ENCODE results near the gene SH3BP5. TPM values are rescaled to one million over a fixed set of nuclear protein-coding genes. Genes with fewer than 3 reads are reported as not detected.
A peak's percentile ranks its signal among the peaks of the same experiment; 100 is the strongest.

Gene SH3BP5
- total and polyA plus RNA-seq, 2 experiments from 2014 or later, result 15.9 to 16.3 TPM

DNA sequence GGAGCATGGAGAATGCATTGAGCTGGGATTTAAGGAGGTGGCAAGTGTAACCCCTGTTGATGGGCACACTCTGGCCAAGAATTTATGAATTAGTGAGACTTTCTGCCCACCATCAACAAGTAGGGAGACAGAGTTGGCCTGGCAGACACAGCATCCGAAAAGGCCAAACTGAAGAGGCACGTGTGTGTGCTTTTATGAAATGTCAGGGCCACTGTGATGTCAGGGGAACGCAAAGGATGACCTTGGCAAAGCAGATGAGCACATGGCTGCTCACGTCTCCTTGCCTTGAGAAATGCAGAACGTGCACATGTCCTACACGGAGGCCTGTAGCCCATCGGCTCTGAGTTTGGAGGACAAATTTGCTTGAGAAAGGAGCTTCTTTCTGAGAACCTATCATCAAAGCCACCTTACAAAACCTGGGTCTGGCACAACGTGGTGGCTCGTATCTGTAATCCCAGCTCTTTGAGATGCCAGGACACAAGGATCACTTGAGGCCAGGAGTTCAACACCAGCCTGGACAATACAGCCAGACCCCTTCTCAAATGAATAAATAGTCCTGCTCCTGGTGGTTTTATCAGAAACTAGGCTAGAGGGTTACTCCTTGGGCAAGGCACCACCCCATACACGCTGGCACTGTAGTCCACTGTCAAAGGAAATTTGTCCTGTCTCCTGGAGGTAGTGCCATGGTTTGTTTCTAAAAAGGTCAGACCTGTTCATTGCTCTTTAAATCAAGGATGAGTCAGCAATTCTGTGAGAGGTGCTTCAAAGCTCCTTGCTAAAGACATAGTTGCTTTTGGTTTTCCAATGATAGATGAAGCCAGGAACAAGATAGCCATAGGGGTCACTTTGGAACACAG lies 941 bp upstream of the SH3BP5 start:
- H3K9me2 ChIP-seq (replicated peaks; ENCODE audit: insufficient read depth), result no peaks in the 10 kb centered on the region
- 93% methylated on average over 10 of the region's 10 CpGs for whole genome bisulfite sequencing (ENCODE audit: low lambda C conversion rate, missing lambda C conversion rate)
- TF ChIP-seq EZH2 (IDR thresholded peaks at IDR 0.05; ENCODE audit: borderline replicate concordance) (no peak), EZH2phosphoT487 (IDR thresholded peaks at IDR 0.05; ENCODE audit: low read depth, severe bottlenecking, unreplicated experiment) (no peak), CTCF (IDR thresholded peaks at IDR 0.05; ENCODE audit: poor library complexity) (no peak)
- peak overlapping the region; percentile 44 for H3K27ac ChIP-seq
- peak overlapping the region; percentile 82 for H3K4me2 ChIP-seq
- no peak for DNase-seq (ENCODE audit: low spot score)
- no peaks in the 10 kb centered on the region for H3K36me3 ChIP-seq (replicated peaks; ENCODE audit: insufficient read depth, low read depth)
- H4K20me1 ChIP-seq (ENCODE audit: insufficient read depth, poor library complexity, severe bottlenecking), result no peaks in the 10 kb centered on the region
- no peak overlapping the region for H3K4me3 ChIP-seq
- no peaks in the 10 kb centered on the region for H3K9me3 ChIP-seq (ENCODE audit: low read depth)
- no peaks in the 10 kb centered on the region for H3K27me3 ChIP-seq
- peaks cover 22% of the 10 kb centered on the region for H3K79me2 ChIP-seq
- peaks cover 16% of the 10 kb centered on the region for H3K4me1 ChIP-seq (ENCODE audit: insufficient read depth)
- peak overlapping the region; percentile 87 for H2AFZ ChIP-seq

- Histone ChIP-seq H3K4me1 (ENCODE audit: insufficient read depth) (peaks cover 16% of the 10 kb centered on the region), H4K20me1 (ENCODE audit: insufficient read depth, poor library complexity, severe bottlenecking) (no peaks in the 10 kb centered on the region), H3K27ac (peak overlapping the region; percentile 68), H3K79me2 (peaks cover 34% of the 10 kb centered on the region), H2AFZ (peak overlapping the region; percentile 87), H3K9me3 (ENCODE audit: low read depth) (no peaks in the 10 kb centered on the region), H3K4me2 (peak overlapping the region; percentile 82), H3K4me3 (peak overlapping the region; percentile 98), H3K27me3 (no peaks in the 10 kb centered on the region), H3K36me3 (replicated peaks; ENCODE audit: insufficient read depth, low read depth) (no peaks in the 10 kb centered on the region), H3K9me2 (replicated peaks; ENCODE audit: insufficient read depth) (no peaks in the 10 kb centered on the region)
- no peak for DNase-seq (ENCODE audit: low spot score)
- 2% methylated on average over 36 of the region's 71 CpGs for WGBS (ENCODE audit: low lambda C conversion rate, missing lambda C conversion rate)
- TF ChIP-seq EZH2 (IDR thresholded peaks at IDR 0.05; ENCODE audit: borderline replicate concordance) (peak; percentile 8), CTCF (IDR thresholded peaks at IDR 0.05; ENCODE audit: poor library complexity) (no peak), EZH2phosphoT487 (IDR thresholded peaks at IDR 0.05; ENCODE audit: low read depth, severe bottlenecking, unreplicated experiment) (no peak)
Measured at GRCh38 chr3:15331606-15332404, 581 bp downstream of the SH3BP5 start.

GRCh38 chr3:15331072-15331605 lies 1.2 kb downstream of the SH3BP5 start:
- TF ChIP-seq EZH2phosphoT487 (IDR thresholded peaks at IDR 0.05; ENCODE audit: low read depth, severe bottlenecking, unreplicated experiment) (no peak), CTCF (IDR thresholded peaks at IDR 0.05; ENCODE audit: poor library complexity) (no peak), EZH2 (IDR thresholded peaks at IDR 0.05; ENCODE audit: borderline replicate concordance) (no peak)
- H4K20me1 ChIP-seq (ENCODE audit: insufficient read depth, poor library complexity, severe bottlenecking), result no peaks in the 10 kb centered on the region
- peaks cover 41% of the 10 kb centered on the region for H3K79me2 ChIP-seq
- H3K4me1 ChIP-seq (ENCODE audit: insufficient read depth), result peaks cover 21% of the 10 kb centered on the region
- H3K27me3 ChIP-seq, result no peaks in the 10 kb centered on the region
- H3K9me3 ChIP-seq (ENCODE audit: low read depth), result no peaks in the 10 kb centered on the region
- H3K4me3 ChIP-seq, result peak overlapping the region; percentile 98
- H2AFZ ChIP-seq, result peak overlapping the region; percentile 87
- peak overlapping the region; percentile 68 for H3K27ac ChIP-seq
- no peak for DNase-seq (ENCODE audit: low spot score)
- H3K4me2 ChIP-seq, result peak overlapping the region; percentile 82
- H3K9me2 ChIP-seq (replicated peaks; ENCODE audit: insufficient read depth), result no peaks in the 10 kb centered on the region
- WGBS (ENCODE audit: low lambda C conversion rate, missing lambda C conversion rate), result 14% methylated on average over 6 of the region's 6 CpGs
- no peaks in the 10 kb centered on the region for H3K36me3 ChIP-seq (replicated peaks; ENCODE audit: insufficient read depth, low read depth)

Data from hepatocyte (in vitro differentiated cells).